ENCODE measurements around the gene TP53I13. TPM values are rescaled to one million over a fixed set of nuclear protein-coding genes. Genes with fewer than 3 reads are reported as not detected.

Gene TP53I13
- total and polyA plus RNA-seq, 10 of the 15 experiments (the other 5 are each of a cell fraction or from before 2014, with no cell fraction given), result 0.31 to 45.1 (median 19.5) TPM; not detected in 1

- BruUV-seq (replicated peaks), result no TSS peak
- Histone ChIP-seq H3K27me3 (replicated peaks in 1 of 2; ENCODE audit: control insufficient read depth in 2 of 2, insufficient read depth in 2 of 2, low read length in 1 of 2) (no peaks in the 10 kb centered on the region), H3K9me3 (replicated peaks; ENCODE audit: control insufficient read depth, insufficient read depth, low read length) (no peaks in the 10 kb centered on the region), H3K79me2 (ENCODE audit: control insufficient read depth, insufficient read depth, low read length) (peaks cover 33% of the 10 kb centered on the region), H3K4me3 (peak overlapping the region; percentile 94), H3K9ac (ENCODE audit: control insufficient read depth, insufficient read depth, low read length) (peak overlapping the region; percentile 78), H4K20me1 (ENCODE audit: control insufficient read depth, insufficient read depth) (no peaks in the 10 kb centered on the region), H3K4me1 (ENCODE audit: control insufficient read depth, insufficient read depth, low read length) (peaks cover 48% of the 10 kb centered on the region), H3K4me2 (ENCODE audit: control insufficient read depth, insufficient read depth) (peak overlapping the region; percentile 89), H2AFZ (ENCODE audit: control insufficient read depth, low read depth, low read length) (no peak overlapping the region), H3K36me3 (ENCODE audit: control insufficient read depth in 2 of 2, insufficient read depth in 2 of 2, low read length in 1 of 2) (no peaks in the 10 kb centered on the region; a peak in 2 of 4 replicates), H3K27ac (ENCODE audit: control insufficient read depth, insufficient read depth) (no peak overlapping the region)
- ChIA-PET CTCF (interaction anchor here (0.6 to 6.7 kb wide), 8 partner anchors 9 to 344 kb away, joined by 3 to 82 read pairs (median 6); no protein-coding TSS in a partner anchor), POLR2A (interaction anchor here (0.6 to 3.1 kb wide), 4 partner anchors 8 to 30 kb away, joined by 4 to 9 read pairs (median 6); no protein-coding TSS in a partner anchor), RAD21 (ENCODE audit: unreplicated experiment) (interaction anchor here (0.8 to 2.0 kb wide), 6 partner anchors 17 to 344 kb away, joined by 3 to 11 read pairs (median 4); no protein-coding TSS in a partner anchor), SMC1A (ENCODE audit: uncharacterized antibody, unreplicated experiment) (interaction anchor here (1.0 to 2.9 kb wide), 5 partner anchors 13 to 218 kb away, joined by 3 to 15 read pairs (median 3); no protein-coding TSS in a partner anchor)
- no peak for FAIRE-seq
- in situ Hi-C loops (cut with MboI), result no loop called here
- no peak for DNase-seq (ENCODE audit: low read depth, low spot score)
- ATAC-seq, result no peak
- 88% methylated on average over 6 of the region's 6 CpGs for WGBS (ENCODE audit: insufficient coverage, insufficient replicate concordance, low lambda C conversion rate, missing lambda C conversion rate)
- intact Hi-C loops (cut with micrococcal nuclease; ENCODE audit: unreplicated experiment), result no loop called here
- TF ChIP-seq CBX5 (IDR thresholded peaks at IDR 0.05; ENCODE audit: low read depth) (no peak), TCF3 (IDR thresholded peaks at IDR 0.05; ENCODE audit: borderline replicate concordance, insufficient read depth, low read depth, low read length) (no peak), IRF5 (IDR thresholded peaks at IDR 0.05; ENCODE audit: borderline replicate concordance) (no peak), ZBTB33 (IDR thresholded peaks at IDR 0.05) (no peak), CREM (IDR thresholded peaks at IDR 0.05; ENCODE audit: low read depth) (no peak), STAT3 (IDR thresholded peaks at IDR 0.05; ENCODE audit: low read depth, low read length) (no peak), STAT1 (conservative IDR thresholded peaks at IDR 0.05) (no peak), SREBF2 (IDR thresholded peaks at IDR 0.05; ENCODE audit: low read length) (no peak), BRCA1 (IDR thresholded peaks at IDR 0.05; ENCODE audit: low read depth, low read length) (no peak), ZNF384 (IDR thresholded peaks at IDR 0.05; ENCODE audit: borderline replicate concordance, low read depth, low read length) (no peak), NRF1 (conservative IDR thresholded peaks at IDR 0.05; ENCODE audit: low read depth, low read length) (no peak), CUX1 (IDR thresholded peaks at IDR 0.05; ENCODE audit: insufficient replicate concordance, low read depth, low read length) (no peak), SPI1 (IDR thresholded peaks at IDR 0.05; ENCODE audit: borderline replicate concordance, insufficient read depth, low read depth, low read length) (no peak), RCOR1 (conservative IDR thresholded peaks at IDR 0.05; ENCODE audit: low read depth, low read length) (no peak), EGR1 (IDR thresholded peaks at IDR 0.05; ENCODE audit: borderline replicate concordance in 1 of 2, low read depth in 2 of 2, low read length in 2 of 2) (no peak), RBBP5 (conservative IDR thresholded peaks at IDR 0.05) (no peak), YBX1 (IDR thresholded peaks at IDR 0.05) (no peak)
Observed at GRCh38 chr17:29587591-29587990, 19.1 kb downstream of the TP53I13 start.
